IMR-90 (cell line): ENCODE data around the gene DCAF17. TPM values are rescaled to one million over a fixed set of nuclear protein-coding genes. Genes with fewer than 3 reads are reported as not detected.

Experiments
- ATAC-seq: fragments of 200-7000 bp; cut with Tn5 transposase; 2 replicates; pipeline ENCODE4 v1.9.1; 2020; ENCODE audit warnings: low read depth, mild to moderate bottlenecking, moderate library complexity
- BruUV-seq: library from RNA; stranded (reverse); fragments of 400-500 nt; replicated peaks from 2 replicates; lab custom pipeline; 2021; lab: Mats Ljungman, UMichigan
- CTCF ChIA-PET: fragments of 300-600 bp; formaldehyde crosslinking; extraction: SDS; loops from one replicate; lab custom pipeline; 2021; ENCODE audit warnings: antibody characterized with exemption; lab: Yijun Ruan, JAX
- POLR2A ChIA-PET: fragments of 300-600 bp; sonication (Branson Sonifier 250); formaldehyde crosslinking; loops from one replicate; lab custom pipeline; 2022; ENCODE audit warnings: antibody characterized with exemption; ENCODE audit not compliant: unreplicated experiment; lab: Charles Lee
- DNase-seq: peaks from one replicate; pipeline ENCODE4 v3.0.0; 2013
- H2AFZ ChIP-seq: replicated peaks from 2 replicates; pipeline ENCODE3; 2013; ENCODE audit warnings: low read length, mild to moderate bottlenecking; ENCODE audit not compliant: poor library complexity
- H2AK5ac ChIP-seq: 2 replicates; pipeline ENCODE4 v1.6.1; 2013; ENCODE audit warnings: low read depth, low read length, inconsistent platforms
- H2AK9ac ChIP-seq: replicated peaks from 2 replicates; pipeline ENCODE3; 2013; ENCODE audit warnings: mild to moderate bottlenecking, low read depth, low read length, moderate library complexity; ENCODE audit not compliant: poor library complexity
- H2BK120ac ChIP-seq: 2 replicates; pipeline ENCODE4 v1.6.1; 2013; ENCODE audit warnings: low read depth, low read length, inconsistent platforms
- H2BK15ac ChIP-seq: 3 replicates; pipeline ENCODE4 v1.6.1; 2013; ENCODE audit warnings: low read depth, low read length, inconsistent platforms
- H2BK20ac ChIP-seq: 2 replicates; pipeline ENCODE4 v1.6.1; 2013; ENCODE audit warnings: low read depth, mild to moderate bottlenecking, inconsistent platforms, low read length, moderate library complexity
- H2BK5ac ChIP-seq: 2 replicates; pipeline ENCODE4 v1.6.1; 2013; ENCODE audit warnings: mild to moderate bottlenecking, low read depth, low read length, inconsistent platforms; ENCODE audit not compliant: poor library complexity, severe bottlenecking
- H3K14ac ChIP-seq: replicated peaks from 2 replicates; pipeline ENCODE4 v1.6.1; 2013; ENCODE audit warnings: low read depth, low read length, inconsistent platforms
- H3K18ac ChIP-seq: 2 replicates; pipeline ENCODE4 v1.6.1; 2013; ENCODE audit warnings: low read depth, low read length, control low read depth
- H3K23ac ChIP-seq: 2 replicates; pipeline ENCODE4 v1.6.1; 2013; ENCODE audit warnings: low read depth, low read length, inconsistent platforms
- H3K27ac ChIP-seq: 2 replicates; pipeline ENCODE4 v1.5.1; 2013; ENCODE audit warnings: mild to moderate bottlenecking, control low read depth, low read length; ENCODE audit not compliant: insufficient read depth
- H3K27me3 ChIP-seq: 2 replicates; pipeline ENCODE4 v1.6.1; 2013; ENCODE audit warnings: low read length; ENCODE audit not compliant: control insufficient read depth, insufficient read depth
- H3K36me3 ChIP-seq: 2 replicates; pipeline ENCODE4 v1.6.1; 2013; ENCODE audit warnings: low read length, mixed read lengths; ENCODE audit not compliant: control insufficient read depth, insufficient read depth
- H3K4ac ChIP-seq: 2 replicates; pipeline ENCODE4 v1.6.1; 2013; ENCODE audit warnings: low read depth, low read length, inconsistent platforms
- H3K4me1 ChIP-seq: 2 replicates; pipeline ENCODE4 v1.6.1; 2013; ENCODE audit warnings: low read length, mixed read lengths; ENCODE audit not compliant: control insufficient read depth, insufficient read depth
- H3K4me2 ChIP-seq: 2 replicates; pipeline ENCODE4 v1.6.1; 2013; ENCODE audit warnings: low read depth, mild to moderate bottlenecking, control low read depth, low read length, moderate library complexity
- H3K4me3 ChIP-seq: 2 replicates; pipeline ENCODE4 v1.5.1; 2013; ENCODE audit warnings: low read depth, mild to moderate bottlenecking, control low read depth, low read length, moderate library complexity; ENCODE audit not compliant: insufficient read depth
- H3K56ac ChIP-seq: 2 replicates; pipeline ENCODE4 v1.6.1; 2013; ENCODE audit warnings: low read length, inconsistent platforms; ENCODE audit not compliant: insufficient read depth; ENCODE audit errors: extremely low read depth
- H3K79me1 ChIP-seq, 2 experiments: 2 replicates each; pipeline ENCODE4 v1.6.1; 2013; ENCODE audit warnings: low read length in 2 of 2, inconsistent platforms in 1 of 2, low read depth in 1 of 2
- H3K9ac ChIP-seq: 2 replicates; pipeline ENCODE4 v1.6.1; 2013; ENCODE audit warnings: low read depth, low read length, control low read depth
- H3K9me1 ChIP-seq: 2 replicates; pipeline ENCODE4 v1.6.1; 2013; ENCODE audit warnings: low read length, inconsistent platforms; ENCODE audit not compliant: insufficient read depth
- H3K9me3 ChIP-seq: 2 replicates; pipeline ENCODE4 v1.6.1; 2013; ENCODE audit warnings: low read length; ENCODE audit not compliant: control insufficient read depth, insufficient read depth
- H4K20me1 ChIP-seq: 2 replicates; pipeline ENCODE4 v1.6.1; 2013; ENCODE audit warnings: low read length, inconsistent platforms; ENCODE audit not compliant: insufficient read depth
- H4K5ac ChIP-seq: 2 replicates; pipeline ENCODE4 v1.6.1; 2013; ENCODE audit warnings: mild to moderate bottlenecking, low read depth, low read length, control low read depth
- H4K8ac ChIP-seq, 2 experiments: 2 replicates each; pipeline ENCODE4 v1.6.1; 2013; ENCODE audit warnings: low read depth in 2 of 2, low read length in 2 of 2, control low read depth in 1 of 2, inconsistent platforms in 1 of 2
- H4K91ac ChIP-seq: 2 replicates; pipeline ENCODE4 v1.6.1; 2013; ENCODE audit warnings: low read depth, low read length, inconsistent platforms; ENCODE audit not compliant: insufficient read depth
- BHLHE40 ChIP-seq: fragments of 150-350 bp; IDR thresholded peaks from 2 replicates; pipeline ENCODE4 v1.6.1; 2016; ENCODE audit warnings: mild to moderate bottlenecking, low read depth, low read length
- CEBPB ChIP-seq: IDR thresholded peaks from 2 replicates; pipeline ENCODE4 v1.6.1; 2012; ENCODE audit warnings: low read depth, low read length, improper control_type of control experiment
- CHD1 ChIP-seq: IDR thresholded peaks from 2 replicates; pipeline ENCODE4 v1.6.1; 2012; ENCODE audit warnings: low read depth, low read length, improper control_type of control experiment
- ELK1 ChIP-seq: fragments of 150-350 bp; IDR thresholded peaks from 2 replicates; pipeline ENCODE4 v1.6.1; 2016; ENCODE audit warnings: low read depth, mild to moderate bottlenecking, low read length, moderate library complexity, borderline replicate concordance
- FOS ChIP-seq: fragments of 150-350 bp; IDR thresholded peaks from 2 replicates; pipeline ENCODE4 v1.6.1; 2016; ENCODE audit warnings: low read depth, low read length
- MXI1 ChIP-seq: IDR thresholded peaks from 2 replicates; pipeline ENCODE4 v1.6.1; 2012; ENCODE audit warnings: low read depth, mild to moderate bottlenecking, low read length, moderate library complexity, borderline replicate concordance
- RAD21 ChIP-seq: IDR thresholded peaks from 2 replicates; pipeline ENCODE4 v1.6.1; 2012; ENCODE audit warnings: low read length, improper control_type of control experiment
- RCOR1 ChIP-seq: IDR thresholded peaks from 2 replicates; pipeline ENCODE4 v1.6.1; 2012; ENCODE audit warnings: mild to moderate bottlenecking, low read length, improper control_type of control experiment; ENCODE audit not compliant: insufficient replicate concordance
- SMC3 ChIP-seq: fragments of 150-350 bp; IDR thresholded peaks from 2 replicates; pipeline ENCODE4 v1.6.1; 2016; ENCODE audit warnings: low read depth, mild to moderate bottlenecking, antibody characterized with exemption, low read length, moderate library complexity
- USF2 ChIP-seq: fragments of 150-350 bp; IDR thresholded peaks from 2 replicates; pipeline ENCODE4 v1.6.1; 2017; ENCODE audit warnings: mild to moderate bottlenecking, antibody characterized with exemption, low read length, low read depth
- WGBS, 2 experiments: methylation state at CpG; one replicate each; pipeline versions ENCODE4 v1.1.5 to v1.1.7; 2013; ENCODE audit warnings: missing lambda C conversion rate in 2 of 2; ENCODE audit not compliant: insufficient read length in 1 of 2; ENCODE audit errors: extremely low coverage in 2 of 2; 5-methylcytosine and 5-hydroxymethylcytosine counted together
- dilution Hi-C: fragments of 300-500 bp; cut with HindIII; formaldehyde crosslinking; loops from one replicate; pipeline ENCODE4 v1.14.3; 2018; ENCODE audit warnings: low sequenced_read_pairs; ENCODE audit not compliant: unreplicated experiment
- in situ Hi-C: fragments of 300-500 bp; cut with MboI; formaldehyde crosslinking; loops from 3 replicates; pipeline ENCODE4 v1.14.3; 2019; ENCODE audit warnings: low sequenced_read_pairs, inconsistent platforms, mixed read lengths
- intact Hi-C: fragments of 100-400 bp; cut with micrococcal nuclease; formaldehyde crosslinking; loops from 2 replicates; pipeline ENCODE4 v1.10.0; 2022
- polyA plus RNA-seq, 3 experiments: library from polyadenylated mRNA; depleted of rRNA; stranded (reverse); fragments of >200 nt; gene quantifications; 2 replicates each; pipeline ENCODE4 v1.2.3, GENCODE V29; 2012; ENCODE audit warnings: low replicate concordance in 1 of 3
- total RNA-seq: library from RNA; depleted of rRNA; stranded (reverse); fragments of >200 nt; gene quantifications from 2 replicates; pipeline ENCODE4 v1.2.3, GENCODE V29; 2012
- TF ChIP-seq, protein P1 (sequence below): conservative IDR thresholded peaks from 2 replicates; pipeline ENCODE4 v1.5.1; 2012; ENCODE audit warnings: mild to moderate bottlenecking, low read depth, low read length, improper control_type of control experiment

Gene DCAF17
- total and polyA plus RNA-seq, 2 of the 4 experiments (the other 2 are of a cell fraction) = 6.7 to 13.1 TPM

DNA sequence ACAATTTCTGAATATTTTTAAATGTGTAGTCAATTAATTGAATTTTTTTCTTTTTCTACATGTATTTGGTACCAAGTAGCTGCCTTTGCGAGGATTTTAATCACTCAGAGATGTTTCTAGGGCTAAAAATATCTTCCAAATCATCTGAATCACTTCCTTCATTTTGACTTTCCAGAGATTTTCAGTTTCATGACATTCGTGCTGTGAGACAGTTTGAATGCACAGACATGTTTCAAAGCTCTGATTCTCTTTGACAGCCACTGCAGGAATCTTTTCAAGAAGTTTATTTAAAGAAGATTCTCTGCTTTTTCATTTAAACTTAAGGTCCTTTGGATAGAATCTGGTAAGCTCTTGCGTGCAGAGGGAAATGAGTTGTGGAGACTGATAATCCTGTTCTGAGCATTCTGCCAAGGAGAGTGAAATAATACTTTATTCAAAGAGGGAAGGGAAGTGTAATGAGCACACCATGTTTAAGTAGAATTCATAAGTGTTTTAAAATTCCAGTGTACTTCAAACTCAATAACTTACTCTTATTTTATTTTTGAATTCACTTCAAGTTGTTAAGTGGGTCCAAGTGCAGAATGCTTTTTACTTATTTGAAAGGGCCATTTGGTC, 97.9 kb downstream of the DCAF17 start (continued):
- TF ChIP-seq ELK1 = no peak

DNA sequence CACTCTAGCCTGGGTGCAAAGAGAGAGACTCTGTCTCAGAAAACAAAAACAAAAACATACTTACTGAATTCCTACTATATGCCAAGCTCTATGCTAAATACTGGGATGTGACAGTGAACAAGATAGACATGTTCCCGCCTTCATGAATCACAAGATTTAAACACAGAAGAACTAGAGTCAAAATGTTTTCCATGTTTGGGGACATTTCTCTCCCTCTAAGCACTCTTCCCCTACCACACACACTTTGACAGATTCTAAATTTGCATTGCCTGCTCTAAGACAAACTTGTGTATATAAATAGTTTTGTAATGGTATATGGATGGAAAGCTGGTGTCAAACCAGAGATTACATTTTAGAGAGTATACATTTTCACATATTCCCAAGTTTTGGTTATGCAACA, 99.3 kb downstream of the DCAF17 start:
- intact Hi-C loops = loop anchor here (10.0 kb wide), 1 partner anchor 379 kb away; no protein-coding TSS in a partner anchor
- H2AK9ac ChIP-seq = no peak overlapping the region
- H4K20me1 ChIP-seq = peaks cover 6% of the 10 kb centered on the region; the same call in 1 of the 2 replicates
- ChIA-PET CTCF (no interaction called here), POLR2A (no interaction called here)
- peaks cover 4% of the 10 kb centered on the region; the same call in 1 of the 2 replicates for H3K4me1 ChIP-seq
- peaks cover under 1% of the 10 kb centered on the region; the same call in 1 of the 2 replicates for H3K36me3 ChIP-seq
- H3K4ac ChIP-seq = no peak overlapping the region
- no peak overlapping the region for H4K5ac ChIP-seq
- H3K9ac ChIP-seq = no peak overlapping the region
- BruUV-seq = no TSS peak
- H3K9me1 ChIP-seq = no peaks in the 10 kb centered on the region
- in situ Hi-C loops = no loop called here
- H2BK120ac ChIP-seq = no peak overlapping the region
- H2AK5ac ChIP-seq = no peak overlapping the region
- dilution Hi-C loops = no loop called here
- H2BK5ac ChIP-seq = no peak overlapping the region
- no peak overlapping the region for H2BK20ac ChIP-seq
- H3K9me3 ChIP-seq = no peaks in the 10 kb centered on the region
- no peak overlapping the region for H3K14ac ChIP-seq
- H4K8ac ChIP-seq = no peak overlapping the region
- no peak for ATAC-seq
- WGBS, 2 experiments = no CpG with 5 or more reads among the region's 1 CpG
- H3K4me2 ChIP-seq = no peak overlapping the region
- H3K4me3 ChIP-seq = no peak overlapping the region
- H3K18ac ChIP-seq = no peak overlapping the region
- no peak overlapping the region for H3K27ac ChIP-seq
- no peak overlapping the region for H3K23ac ChIP-seq
- H3K27me3 ChIP-seq = no peaks in the 10 kb centered on the region
- no peak for DNase-seq
- no peak overlapping the region for H4K91ac ChIP-seq
- H3K56ac ChIP-seq = no peak overlapping the region
- H2BK15ac ChIP-seq = no peak overlapping the region
- H2AFZ ChIP-seq = no peak overlapping the region
- peaks cover 12 to 56% of the 10 kb centered on the region in 2 experiments for H3K79me1 ChIP-seq
- no peak for TF ChIP-seq FOS
- no peak for TF ChIP-seq USF2
- no peak for TF ChIP-seq MXI1
- no peak for TF ChIP-seq BHLHE40
- TF ChIP-seq CEBPB = no peak
- TF ChIP-seq RAD21 = no peak
- TF ChIP-seq RCOR1 = no peak
- TF ChIP-seq SMC3 = no peak
- no peak for TF ChIP-seq ELK1
- TF ChIP-seq, protein P1, sequence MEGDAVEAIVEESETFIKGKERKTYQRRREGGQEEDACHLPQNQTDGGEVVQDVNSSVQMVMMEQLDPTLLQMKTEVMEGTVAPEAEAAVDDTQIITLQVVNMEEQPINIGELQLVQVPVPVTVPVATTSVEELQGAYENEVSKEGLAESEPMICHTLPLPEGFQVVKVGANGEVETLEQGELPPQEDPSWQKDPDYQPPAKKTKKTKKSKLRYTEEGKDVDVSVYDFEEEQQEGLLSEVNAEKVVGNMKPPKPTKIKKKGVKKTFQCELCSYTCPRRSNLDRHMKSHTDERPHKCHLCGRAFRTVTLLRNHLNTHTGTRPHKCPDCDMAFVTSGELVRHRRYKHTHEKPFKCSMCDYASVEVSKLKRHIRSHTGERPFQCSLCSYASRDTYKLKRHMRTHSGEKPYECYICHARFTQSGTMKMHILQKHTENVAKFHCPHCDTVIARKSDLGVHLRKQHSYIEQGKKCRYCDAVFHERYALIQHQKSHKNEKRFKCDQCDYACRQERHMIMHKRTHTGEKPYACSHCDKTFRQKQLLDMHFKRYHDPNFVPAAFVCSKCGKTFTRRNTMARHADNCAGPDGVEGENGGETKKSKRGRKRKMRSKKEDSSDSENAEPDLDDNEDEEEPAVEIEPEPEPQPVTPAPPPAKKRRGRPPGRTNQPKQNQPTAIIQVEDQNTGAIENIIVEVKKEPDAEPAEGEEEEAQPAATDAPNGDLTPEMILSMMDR = no peak
- no peak for TF ChIP-seq CHD1
